GM20000 (cell line): Measurements from ENCODE around the gene ZNF664.

Experiments used
- DNase-seq: peaks from one replicate; pipeline ENCODE4 v3.0.0; 2012; ENCODE audit warnings: low spot score
- TF ChIP-seq, protein P1 (sequence below): IDR thresholded peaks from 2 replicates; pipeline ENCODE4 v1.5.1; 2012; ENCODE audit warnings: mild to moderate bottlenecking, control low read depth; ENCODE audit errors: extremely low read depth, missing control alignments

Gene ZNF664

DNA sequence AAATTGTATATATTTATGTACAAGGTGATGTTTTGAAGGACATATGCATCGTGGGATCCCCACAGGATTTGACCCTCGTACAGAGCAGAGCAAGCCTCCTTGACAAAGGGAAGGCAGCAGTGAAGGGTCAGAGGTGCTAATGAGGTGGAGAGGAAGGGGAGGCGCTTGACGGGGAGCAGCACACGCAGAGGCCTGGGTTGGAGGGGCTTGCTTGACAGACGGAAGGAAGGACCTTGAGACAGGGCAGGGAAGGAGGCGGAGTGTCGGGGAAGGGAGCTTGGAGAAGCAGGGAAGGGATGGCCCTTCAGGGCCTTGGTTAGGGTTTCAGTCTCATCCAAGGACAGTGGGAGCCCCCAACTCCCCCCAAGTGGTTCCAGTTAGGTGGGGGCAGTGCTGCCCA lies 52.6 kb downstream of the ZNF664 start:
- DNase-seq, result no peak
- TF ChIP-seq, protein P1, sequence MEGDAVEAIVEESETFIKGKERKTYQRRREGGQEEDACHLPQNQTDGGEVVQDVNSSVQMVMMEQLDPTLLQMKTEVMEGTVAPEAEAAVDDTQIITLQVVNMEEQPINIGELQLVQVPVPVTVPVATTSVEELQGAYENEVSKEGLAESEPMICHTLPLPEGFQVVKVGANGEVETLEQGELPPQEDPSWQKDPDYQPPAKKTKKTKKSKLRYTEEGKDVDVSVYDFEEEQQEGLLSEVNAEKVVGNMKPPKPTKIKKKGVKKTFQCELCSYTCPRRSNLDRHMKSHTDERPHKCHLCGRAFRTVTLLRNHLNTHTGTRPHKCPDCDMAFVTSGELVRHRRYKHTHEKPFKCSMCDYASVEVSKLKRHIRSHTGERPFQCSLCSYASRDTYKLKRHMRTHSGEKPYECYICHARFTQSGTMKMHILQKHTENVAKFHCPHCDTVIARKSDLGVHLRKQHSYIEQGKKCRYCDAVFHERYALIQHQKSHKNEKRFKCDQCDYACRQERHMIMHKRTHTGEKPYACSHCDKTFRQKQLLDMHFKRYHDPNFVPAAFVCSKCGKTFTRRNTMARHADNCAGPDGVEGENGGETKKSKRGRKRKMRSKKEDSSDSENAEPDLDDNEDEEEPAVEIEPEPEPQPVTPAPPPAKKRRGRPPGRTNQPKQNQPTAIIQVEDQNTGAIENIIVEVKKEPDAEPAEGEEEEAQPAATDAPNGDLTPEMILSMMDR, result no peak

DNA sequence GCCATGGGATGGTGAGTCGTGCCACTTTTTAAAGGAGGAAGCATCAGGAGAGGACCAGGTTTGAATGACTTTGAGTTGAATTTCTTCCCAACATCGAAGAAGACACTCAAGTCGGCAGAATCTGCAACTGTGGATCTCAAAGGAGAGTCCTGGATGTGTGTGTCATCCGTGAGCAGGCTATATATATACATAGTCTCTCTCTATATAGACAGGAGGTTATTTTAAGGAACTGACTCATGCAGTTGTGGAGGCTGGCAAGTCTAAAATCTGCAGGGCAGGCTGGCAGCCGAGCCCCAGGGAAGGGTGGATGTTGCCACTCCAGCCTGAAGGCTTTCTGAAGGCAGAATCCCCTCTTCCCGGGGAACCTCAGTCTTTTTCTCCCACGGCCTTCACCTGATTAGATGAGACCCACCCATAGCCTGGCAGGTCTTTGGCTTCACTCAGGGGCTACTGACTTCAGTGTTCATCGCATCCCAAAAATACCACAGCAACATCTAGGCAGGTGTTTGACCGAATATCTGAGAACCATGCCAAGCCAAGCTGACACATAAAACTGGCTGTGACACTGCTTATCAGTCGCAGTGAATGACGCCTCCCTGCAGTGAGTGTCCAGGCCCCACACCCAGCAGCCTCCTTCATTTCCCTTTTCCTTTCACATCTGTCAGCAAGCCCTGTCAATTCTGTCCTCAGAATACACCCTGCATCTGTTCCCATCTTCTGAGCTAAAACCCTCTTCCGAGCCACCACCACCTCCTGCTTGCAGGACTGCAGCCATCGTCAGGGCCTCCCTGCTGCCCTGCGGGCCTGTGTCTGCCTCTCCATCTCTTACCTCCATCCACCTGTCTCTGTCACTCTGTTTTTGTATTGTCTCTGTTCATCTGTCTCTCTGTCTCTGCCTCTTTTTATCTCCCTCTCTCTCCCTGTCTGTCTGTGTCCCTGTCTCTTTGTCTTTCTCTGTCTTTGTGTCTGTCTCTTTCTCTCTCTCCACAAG lies 54.0 kb downstream of the ZNF664 start:
- DNase-seq, result no peak
- TF ChIP-seq, protein P1, result no peak

DNA sequence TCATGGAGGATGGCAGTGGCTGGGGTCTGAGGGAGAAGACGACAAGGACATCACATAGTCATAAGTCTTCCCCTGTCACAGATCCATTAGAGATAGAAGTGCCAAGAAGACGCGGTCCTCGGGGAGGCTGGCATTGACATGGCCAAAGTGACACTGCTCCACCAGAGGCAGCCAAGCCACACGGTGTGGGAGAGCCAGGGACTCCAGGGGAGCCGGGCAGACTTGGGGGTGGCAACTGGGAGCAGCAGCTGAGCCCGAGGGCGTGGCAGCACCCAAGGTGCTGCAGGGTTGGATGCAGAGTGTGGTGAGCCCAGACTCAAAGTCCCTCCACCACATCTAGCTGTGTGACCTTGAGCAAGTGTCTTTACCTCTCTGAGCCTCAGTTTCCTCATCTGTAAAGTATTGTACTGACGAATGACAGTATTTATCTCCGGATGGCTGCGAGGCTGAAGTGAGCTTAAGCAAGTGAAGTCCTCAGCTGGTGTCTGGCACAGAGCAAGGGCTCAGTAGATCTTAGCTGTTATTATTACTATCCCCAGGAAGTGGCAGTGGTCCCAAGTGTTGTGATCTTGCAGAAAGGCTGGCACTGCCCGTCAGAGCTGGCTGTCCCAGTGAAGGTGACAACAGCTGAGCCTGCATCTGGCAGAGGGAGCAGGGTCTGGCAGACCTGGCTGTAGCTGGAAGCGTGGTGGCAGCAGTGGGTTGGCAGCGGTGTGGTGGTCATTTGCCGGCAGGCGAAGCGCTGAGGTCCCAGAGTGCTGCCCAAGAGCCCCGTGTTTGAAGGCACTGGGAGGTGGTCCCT lies 54.9 kb downstream of the ZNF664 start:
- DNase-seq, result no peak
- TF ChIP-seq, protein P1, result no peak

DNA sequence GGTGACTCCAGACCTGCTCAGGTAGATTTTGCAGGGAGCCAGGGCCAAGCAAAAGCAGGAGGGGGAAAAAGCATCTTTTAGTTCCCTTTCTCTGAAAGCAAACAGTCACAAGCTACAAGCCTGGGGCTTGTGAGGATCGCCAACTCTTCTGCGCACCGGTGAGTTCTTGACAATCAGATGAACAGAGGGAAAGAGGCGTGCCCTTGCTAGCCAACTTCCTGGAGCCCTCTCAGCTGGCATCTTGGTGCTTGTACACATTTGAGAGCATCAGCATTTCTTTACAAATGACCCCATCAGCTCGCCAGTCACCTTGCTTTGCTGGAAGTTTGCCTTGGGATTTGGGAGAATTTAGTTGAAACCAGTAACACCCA lies 55.5 kb downstream of the ZNF664 start:
- DNase-seq, result no peak
- TF ChIP-seq, protein P1, result no peak

DNA sequence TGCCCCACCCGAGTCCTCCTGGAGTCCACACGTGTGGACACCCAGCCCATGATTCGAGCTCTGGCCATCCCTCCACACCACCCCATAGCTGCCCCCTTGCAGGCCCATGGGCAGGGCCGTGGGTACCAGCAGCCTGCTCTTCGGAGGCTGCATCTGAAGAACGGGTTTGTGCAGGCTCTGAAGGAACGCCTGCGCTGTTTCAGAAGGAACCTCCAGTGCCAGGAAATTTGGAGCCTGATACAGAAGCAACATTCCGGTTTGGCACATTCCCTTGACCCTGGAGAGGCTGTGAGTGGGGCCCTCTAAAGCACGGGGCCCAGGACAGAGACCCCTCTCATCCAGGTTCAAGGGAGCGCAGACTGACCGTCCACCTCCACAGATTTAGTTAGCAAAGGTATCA lies 57.0 kb downstream of the ZNF664 start:
- DNase-seq, result no peak
- TF ChIP-seq, protein P1, result no peak

DNA sequence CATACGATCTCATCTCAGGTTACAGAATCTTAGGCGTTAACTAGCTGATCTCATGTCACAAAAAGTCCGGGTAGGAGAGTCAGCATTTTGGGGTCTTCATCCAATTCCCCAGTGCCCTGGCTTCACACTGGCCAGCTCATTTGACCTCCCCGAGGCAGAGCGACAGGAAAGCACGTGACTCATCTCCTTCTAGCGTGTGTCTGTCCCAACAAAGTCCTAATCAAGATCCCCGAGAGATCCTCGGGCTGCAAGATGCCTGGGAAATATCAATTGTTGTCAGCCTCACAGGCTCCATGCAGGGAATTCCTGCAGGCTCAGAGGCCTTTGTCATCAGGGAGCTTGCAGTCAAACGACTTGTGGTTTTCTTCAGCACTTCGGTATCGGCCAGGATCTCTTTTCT lies 57.5 kb downstream of the ZNF664 start:
- DNase-seq, result no peak
- TF ChIP-seq, protein P1, result no peak

DNA sequence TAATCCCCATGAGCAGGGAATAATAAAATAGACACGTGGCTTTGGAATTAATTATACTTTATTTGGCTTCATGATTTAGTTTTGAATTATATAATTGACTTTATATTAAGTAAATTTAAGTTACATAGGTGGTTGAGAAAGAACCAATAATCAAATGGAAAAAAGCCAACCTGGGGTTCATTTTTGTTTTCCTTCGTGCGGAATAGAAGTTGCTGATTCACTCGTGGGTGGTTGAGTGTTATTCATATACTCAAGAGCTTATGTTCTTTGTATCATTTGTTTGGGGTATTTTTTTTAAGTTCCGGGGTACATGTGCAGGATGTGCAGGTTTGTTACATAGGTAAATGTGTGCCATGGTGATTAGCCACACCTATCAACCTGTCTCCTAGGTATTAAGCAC lies 58.0 kb downstream of the ZNF664 start:
- TF ChIP-seq, protein P1, result no peak
- no peak for DNase-seq
